Measurements from ENCODE around the gene PHACTR1. TPM values are rescaled to one million over a fixed set of nuclear protein-coding genes. Genes with fewer than 3 reads are reported as not detected.
"Not testable (repeated sequence)": the region's sequence is repeated elsewhere in the genome, so short reads cannot be mapped to it uniquely, and the experiment has no call there.

Gene PHACTR1
- total RNA-seq, 1 experiment from 2014 or later: 0.21 TPM

- DNase-seq: no peak
- Mint-ChIP-seq H3K27ac (ENCODE audit: unreplicated experiment) (no peak overlapping the region), H3K4me1 (ENCODE audit: low read depth, unreplicated experiment) (no peaks in the 10 kb centered on the region), H3K27me3 (ENCODE audit: unreplicated experiment) (peaks cover 35% of the 10 kb centered on the region), H3K4me3 (ENCODE audit: low read depth, unreplicated experiment) (no peak overlapping the region), H3K9me3 (ENCODE audit: low read depth, unreplicated experiment) (no peaks in the 10 kb centered on the region), H3K36me3 (ENCODE audit: insufficient read depth, unreplicated experiment) (no peaks in the 10 kb centered on the region)
- intact Hi-C loops (cut with micrococcal nuclease; ENCODE audit: unreplicated experiment): no loop called here
- no TSS peak for BruUV-seq (replicated peaks)
- TF ChIP-seq CTCF (IDR thresholded peaks at IDR 0.05; ENCODE audit: unreplicated experiment): no peak
- CTCF ChIA-PET: no interaction called here
These were observed 222.7 kb downstream of the PHACTR1 start for GRCh38 chr6:12939314-12939713.

GRCh38 chr6:12941422-12941821, 224.9 kb downstream of the PHACTR1 start:
- Mint-ChIP-seq H3K36me3 (ENCODE audit: insufficient read depth, unreplicated experiment) (no peaks in the 10 kb centered on the region), H3K9me3 (ENCODE audit: low read depth, unreplicated experiment) (no peaks in the 10 kb centered on the region), H3K27me3 (ENCODE audit: unreplicated experiment) (peaks cover 43% of the 10 kb centered on the region), H3K4me1 (ENCODE audit: low read depth, unreplicated experiment) (no peaks in the 10 kb centered on the region), H3K4me3 (ENCODE audit: low read depth, unreplicated experiment) (no peak overlapping the region), H3K27ac (ENCODE audit: unreplicated experiment) (no peak overlapping the region)
- TF ChIP-seq CTCF (IDR thresholded peaks at IDR 0.05; ENCODE audit: unreplicated experiment): no peak
- DNase-seq: no peak
- intact Hi-C loops (cut with micrococcal nuclease; ENCODE audit: unreplicated experiment): no loop called here
- BruUV-seq (replicated peaks): no TSS peak
- CTCF ChIA-PET: no interaction called here

GRCh38 chr6:12943549-12943948, 227.0 kb downstream of the PHACTR1 start:
- no peaks in the 10 kb centered on the region for H3K4me1 Mint-ChIP-seq (ENCODE audit: low read depth, unreplicated experiment)
- no peak for TF ChIP-seq CTCF (IDR thresholded peaks at IDR 0.05; ENCODE audit: unreplicated experiment)
- H3K36me3 Mint-ChIP-seq (ENCODE audit: insufficient read depth, unreplicated experiment): no peaks in the 10 kb centered on the region
- H3K27me3 Mint-ChIP-seq (ENCODE audit: unreplicated experiment): peaks cover 37% of the 10 kb centered on the region
- H3K9me3 Mint-ChIP-seq (ENCODE audit: low read depth, unreplicated experiment): no peaks in the 10 kb centered on the region
- BruUV-seq (replicated peaks): no TSS peak
- H3K27ac Mint-ChIP-seq (ENCODE audit: unreplicated experiment): no peak overlapping the region
- intact Hi-C loops (cut with micrococcal nuclease; ENCODE audit: unreplicated experiment): no loop called here
- CTCF ChIA-PET: no interaction called here
- no peak for DNase-seq
- H3K4me3 Mint-ChIP-seq (ENCODE audit: low read depth, unreplicated experiment): no peak overlapping the region

GRCh38 chr6:12944001-12944400, 227.4 kb downstream of the PHACTR1 start:
- H3K27me3 Mint-ChIP-seq (ENCODE audit: unreplicated experiment): peaks cover 32% of the 10 kb centered on the region
- CTCF ChIA-PET: no interaction called here
- H3K4me3 Mint-ChIP-seq (ENCODE audit: low read depth, unreplicated experiment): no peak overlapping the region
- no peak overlapping the region for H3K27ac Mint-ChIP-seq (ENCODE audit: unreplicated experiment)
- no peak for TF ChIP-seq CTCF (IDR thresholded peaks at IDR 0.05; ENCODE audit: unreplicated experiment)
- BruUV-seq (replicated peaks): no TSS peak
- no peaks in the 10 kb centered on the region for H3K9me3 Mint-ChIP-seq (ENCODE audit: low read depth, unreplicated experiment)
- intact Hi-C loops (cut with micrococcal nuclease; ENCODE audit: unreplicated experiment): no loop called here
- no peak for DNase-seq
- no peaks in the 10 kb centered on the region for H3K36me3 Mint-ChIP-seq (ENCODE audit: insufficient read depth, unreplicated experiment)
- H3K4me1 Mint-ChIP-seq (ENCODE audit: low read depth, unreplicated experiment): no peaks in the 10 kb centered on the region

GRCh38 chr6:12944528-12944927, 228.0 kb downstream of the PHACTR1 start:
- BruUV-seq (replicated peaks); H3K27ac Mint-ChIP-seq (ENCODE audit: unreplicated experiment); CTCF ChIA-PET; H3K4me1 Mint-ChIP-seq (ENCODE audit: low read depth, unreplicated experiment); H3K4me3 Mint-ChIP-seq (ENCODE audit: low read depth, unreplicated experiment); H3K9me3 Mint-ChIP-seq (ENCODE audit: low read depth, unreplicated experiment); intact Hi-C loops (cut with micrococcal nuclease; ENCODE audit: unreplicated experiment); DNase-seq; H3K36me3 Mint-ChIP-seq (ENCODE audit: insufficient read depth, unreplicated experiment): not testable (repeated sequence)
- peaks cover 29% of the 10 kb centered on the region for H3K27me3 Mint-ChIP-seq (ENCODE audit: unreplicated experiment)

All from Calu3 (cell line).